Islet of Langerhans (tissue), 1 donor: ENCODE results near the gene SH2D4B.
"Not testable (repeated sequence)": the region's sequence is repeated elsewhere in the genome, so short reads cannot be mapped to it uniquely, and the experiment has no call there.

ENCODE experiments used
- FAIRE-seq: peaks from one replicate; lab custom pipeline; 2011; peaks lifted over from hg19 to GRCh38; lab: Jason Lieb, UNC

SH2D4B gene

GRCh38 chr10:80524190-80524909 is 13.4 kb upstream of the SH2D4B start:
- no peak for FAIRE-seq

DNA sequence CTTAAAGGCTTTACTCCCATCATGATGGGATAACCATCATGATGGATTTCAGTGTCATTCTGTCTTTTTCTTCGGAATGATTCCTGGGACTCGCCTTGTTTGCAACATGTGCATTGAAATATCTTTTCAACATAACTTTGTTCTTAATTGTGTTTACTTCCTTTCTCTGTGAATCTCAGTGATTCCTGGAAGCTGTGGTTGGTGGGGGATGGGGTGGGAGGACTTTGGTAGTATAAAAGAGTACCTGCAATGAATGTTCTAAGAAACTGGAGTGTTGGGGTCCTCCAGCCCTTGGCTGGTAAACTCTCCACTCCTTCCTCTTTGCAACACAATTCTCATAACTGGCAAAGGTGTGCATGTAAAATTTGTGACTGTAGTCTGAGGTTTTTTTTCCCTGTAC is 11.5 kb upstream of the SH2D4B start:
- FAIRE-seq: no peak

DNA sequence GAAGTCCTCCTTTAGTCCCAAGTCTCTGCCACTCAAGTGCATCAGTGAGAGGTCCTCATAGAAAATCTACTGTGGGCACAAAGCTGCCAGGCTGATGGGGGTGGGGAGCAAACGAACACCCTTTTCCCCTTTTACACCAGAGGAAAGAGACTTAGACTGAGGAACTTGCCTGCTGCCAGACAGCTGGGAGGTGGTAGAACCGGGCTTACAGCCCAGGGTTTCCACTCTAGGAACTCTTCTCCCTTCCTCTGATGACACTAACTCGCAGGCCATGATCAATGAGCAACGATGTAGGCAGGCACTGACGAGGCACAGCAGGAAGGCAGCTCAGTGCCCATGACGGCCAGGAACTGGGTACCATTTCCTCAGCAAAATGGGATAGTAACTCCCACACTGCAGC is 11.0 kb upstream of the SH2D4B start:
- FAIRE-seq: no peak

GRCh38 chr10:80528185-80528700 is 9.5 kb upstream of the SH2D4B start:
- FAIRE-seq: no peak

DNA sequence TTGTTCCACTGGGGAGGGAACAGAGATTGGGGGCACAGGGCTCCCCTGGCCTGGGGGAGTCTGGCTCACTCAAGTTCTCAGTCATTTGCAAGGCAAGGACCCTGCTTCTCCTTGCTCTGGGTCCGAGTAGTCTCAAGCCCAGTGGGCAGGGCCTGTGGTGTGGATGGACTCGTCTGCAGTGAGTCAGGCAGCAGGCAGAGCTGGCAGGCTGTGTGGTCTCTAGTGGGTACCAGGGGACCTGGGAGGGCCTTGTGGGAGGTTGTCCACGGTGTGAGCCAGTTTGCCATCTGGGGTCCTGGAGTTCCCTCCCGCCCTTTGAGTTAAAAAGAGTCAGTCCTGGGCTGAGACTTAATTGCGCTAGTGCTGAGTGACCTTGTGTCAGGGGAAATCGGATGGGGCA is 8.8 kb upstream of the SH2D4B start:
- no peak for FAIRE-seq

GRCh38 chr10:80529604-80530003 is 8.1 kb upstream of the SH2D4B start:
- no peak for FAIRE-seq

DNA sequence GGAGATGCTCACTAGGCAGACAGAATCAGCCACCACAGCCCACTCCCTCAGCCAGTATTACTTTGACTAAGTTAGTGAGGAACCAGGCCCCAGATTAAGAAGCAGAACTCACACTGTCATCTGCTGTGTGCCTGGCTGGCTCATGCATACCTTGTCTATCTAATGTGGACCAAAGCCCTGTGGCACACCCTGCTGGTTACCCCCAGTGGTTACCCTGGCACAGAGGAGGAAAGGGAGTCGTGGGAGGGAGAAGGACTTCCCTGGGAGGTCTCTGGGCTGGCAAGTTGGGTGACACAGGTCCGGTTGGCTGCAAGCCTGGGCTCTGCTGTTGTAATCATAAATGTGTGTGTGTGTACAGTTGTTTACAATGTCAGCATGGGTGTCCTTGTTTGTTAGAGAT is 7.5 kb upstream of the SH2D4B start:
- no peak for FAIRE-seq

DNA sequence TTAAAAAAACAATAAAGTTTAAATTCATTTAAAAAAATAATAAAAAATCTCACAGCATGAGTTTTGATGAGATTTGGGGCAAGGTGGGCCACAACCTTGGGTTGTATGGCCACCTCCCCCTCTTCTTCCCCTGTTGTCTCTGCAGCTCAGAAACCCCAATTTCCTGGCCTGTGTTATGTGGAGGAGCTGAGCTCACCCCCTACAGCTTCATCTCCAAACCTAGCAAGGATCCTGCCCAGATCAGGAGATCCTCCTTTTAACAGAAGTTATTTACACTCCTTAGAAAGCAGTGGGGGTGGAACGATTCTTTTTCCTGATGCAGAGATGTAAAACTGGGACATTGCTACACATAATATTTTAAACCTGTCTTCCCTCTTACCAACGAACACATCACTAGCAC is 6.9 kb upstream of the SH2D4B start:
- no peak for FAIRE-seq

- FAIRE-seq: no peak
These were observed 5.1 kb upstream of the SH2D4B start for GRCh38 chr10:80532571-80532970.

DNA sequence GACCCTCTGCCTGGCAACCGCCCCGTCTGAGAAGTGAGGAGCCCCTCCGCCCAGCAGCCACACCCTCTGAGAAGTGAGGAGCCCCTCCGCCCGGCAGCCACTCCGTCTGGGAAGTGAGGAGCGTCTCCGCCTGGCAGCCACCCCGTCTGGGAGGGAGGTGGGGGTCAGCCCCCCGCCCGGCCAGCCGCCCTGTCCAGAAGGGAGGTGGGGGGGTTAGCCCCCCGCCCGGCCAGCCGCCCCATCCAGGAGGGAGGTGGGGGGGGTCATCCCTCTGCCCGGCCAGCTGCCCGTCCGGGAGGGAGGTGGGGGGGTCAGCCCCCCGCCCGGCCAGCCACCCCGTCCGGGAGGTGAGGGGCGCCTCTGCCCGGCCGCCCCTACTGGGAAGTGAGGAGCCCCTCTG is 3.6 kb upstream of the SH2D4B start:
- not testable (repeated sequence) for FAIRE-seq

DNA sequence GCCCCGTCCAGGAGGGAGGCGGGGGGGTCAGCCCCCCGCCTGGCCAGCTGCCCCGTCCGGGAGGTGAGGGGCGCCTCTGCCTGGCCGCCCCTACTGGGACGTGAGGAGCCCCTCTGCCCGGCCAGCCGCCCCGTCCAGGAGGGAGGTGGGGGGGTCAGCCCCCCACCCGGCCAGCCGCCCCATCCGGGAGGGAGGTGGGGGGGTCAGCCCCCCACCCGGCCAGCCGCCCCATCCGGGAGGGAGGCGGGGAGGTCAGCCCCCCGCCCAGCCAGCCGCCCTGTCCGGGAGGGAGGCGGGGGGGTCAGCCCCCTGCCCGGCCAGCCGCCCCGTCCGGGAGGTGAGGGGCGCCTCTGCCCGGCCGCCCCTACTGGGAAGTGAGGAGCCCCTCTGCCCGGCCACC is 3.1 kb upstream of the SH2D4B start:
- not testable (repeated sequence) for FAIRE-seq

DNA sequence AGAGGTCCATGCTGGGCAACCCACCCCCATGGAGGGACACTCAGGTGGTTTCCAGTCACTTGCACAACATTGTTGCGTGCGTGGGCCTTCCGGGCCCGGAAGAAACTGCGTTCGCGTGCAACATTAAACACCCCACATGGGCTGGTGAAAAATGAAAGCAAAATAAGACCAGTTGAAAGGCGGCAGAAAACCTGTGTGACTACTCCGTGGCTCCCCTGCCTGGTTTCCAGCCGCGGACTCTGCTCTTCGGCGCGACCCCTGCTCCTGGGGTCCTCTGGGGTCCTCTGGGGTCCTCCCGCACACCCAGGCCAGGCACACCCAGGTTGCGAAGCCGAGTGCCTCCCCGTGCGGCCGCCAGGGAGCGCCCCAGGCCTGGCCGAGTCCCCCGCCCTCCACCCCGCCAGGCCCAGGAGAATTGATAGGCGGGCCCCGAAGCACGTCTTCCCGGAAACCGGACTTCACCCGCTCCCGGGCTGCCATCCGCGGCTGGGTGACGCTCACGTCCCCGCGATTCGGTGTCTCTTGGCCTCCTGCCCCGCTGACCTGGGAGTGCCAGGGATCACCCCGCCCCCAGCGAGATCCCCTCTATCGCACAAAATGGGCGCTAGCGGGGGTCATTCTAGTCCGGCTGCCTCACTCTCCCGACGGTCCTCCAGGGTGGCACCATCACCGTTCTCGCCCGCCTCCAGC is 1.9 kb upstream of the SH2D4B start:
- FAIRE-seq: no peak

- FAIRE-seq: no peak
These were observed 1.3 kb upstream of the SH2D4B start for GRCh38 chr10:80536361-80536835.

GRCh38 chr10:80537086-80537735 is 491 bp upstream of the SH2D4B start:
- FAIRE-seq: no peak

- no peak for FAIRE-seq
These were observed 931 bp downstream of the SH2D4B start for GRCh38 chr10:80538481-80539185.

- no peak for FAIRE-seq
These were observed 1.8 kb downstream of the SH2D4B start for GRCh38 chr10:80539421-80540031.

GRCh38 chr10:80540136-80540535 is 2.4 kb downstream of the SH2D4B start:
- no peak for FAIRE-seq

GRCh38 chr10:80540618-80540980 is 2.9 kb downstream of the SH2D4B start:
- no peak for FAIRE-seq

- FAIRE-seq: no peak
These were observed 3.5 kb downstream of the SH2D4B start for GRCh38 chr10:80540981-80541750.

DNA sequence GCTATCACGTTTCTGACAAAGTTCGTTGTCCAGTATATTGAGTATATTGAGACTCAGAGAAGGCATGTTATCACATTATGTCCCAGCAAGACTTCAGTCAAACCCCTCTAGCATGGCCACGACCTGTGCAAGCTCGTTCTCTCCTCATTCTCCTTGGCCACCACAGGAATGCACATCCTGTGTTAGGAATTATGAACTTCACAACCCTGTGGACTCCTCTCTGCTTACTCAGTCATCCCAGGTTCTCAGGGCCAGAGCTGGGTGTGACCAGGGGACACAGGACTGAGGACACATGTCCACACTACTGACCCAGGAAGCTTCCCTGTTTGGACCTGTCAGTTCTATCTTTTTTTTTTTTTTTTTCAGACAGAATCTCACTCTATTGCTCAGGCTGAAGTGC is 4.4 kb downstream of the SH2D4B start:
- no peak for FAIRE-seq

- no peak for FAIRE-seq
These were observed 5.1 kb downstream of the SH2D4B start for GRCh38 chr10:80542652-80543318.
